ENCODE measurements around the gene YTHDF1.

- TF ChIP-seq CTCF (conservative IDR thresholded peaks at IDR 0.05 in 1 of 2, IDR thresholded peaks at IDR 0.05 in 1 of 2; ENCODE audit: low read depth in 1 of 2, low read length in 2 of 2): no peak
- TF ChIP-seq EZH2 (IDR thresholded peaks at IDR 0.05; ENCODE audit: low read length, missing control alignments): no peak
Measured at GRCh38 chr20:63162206-63162795, 53.6 kb downstream of the YTHDF1 start.

Data from fibroblast of lung (primary cell).